H4 (cell line): Measurements from ENCODE around the gene CD247. TPM values are rescaled to one million over a fixed set of nuclear protein-coding genes. Genes with fewer than 3 reads are reported as not detected.

Experiments
- DNase-seq: peaks from one replicate; pipeline ENCODE4 v3.0.0-alpha.2; 2015; ENCODE audit warnings: low spot score
- total RNA-seq: library from RNA; depleted of rRNA; stranded (reverse); fragments of >200 nt; shearing (Covaris generic); gene quantifications from 2 replicates; pipeline ENCODE4 v1.2.3, GENCODE V29; 2014

Gene CD247
- total RNA-seq, 1 experiment from 2014 or later, result not detected

DNA sequence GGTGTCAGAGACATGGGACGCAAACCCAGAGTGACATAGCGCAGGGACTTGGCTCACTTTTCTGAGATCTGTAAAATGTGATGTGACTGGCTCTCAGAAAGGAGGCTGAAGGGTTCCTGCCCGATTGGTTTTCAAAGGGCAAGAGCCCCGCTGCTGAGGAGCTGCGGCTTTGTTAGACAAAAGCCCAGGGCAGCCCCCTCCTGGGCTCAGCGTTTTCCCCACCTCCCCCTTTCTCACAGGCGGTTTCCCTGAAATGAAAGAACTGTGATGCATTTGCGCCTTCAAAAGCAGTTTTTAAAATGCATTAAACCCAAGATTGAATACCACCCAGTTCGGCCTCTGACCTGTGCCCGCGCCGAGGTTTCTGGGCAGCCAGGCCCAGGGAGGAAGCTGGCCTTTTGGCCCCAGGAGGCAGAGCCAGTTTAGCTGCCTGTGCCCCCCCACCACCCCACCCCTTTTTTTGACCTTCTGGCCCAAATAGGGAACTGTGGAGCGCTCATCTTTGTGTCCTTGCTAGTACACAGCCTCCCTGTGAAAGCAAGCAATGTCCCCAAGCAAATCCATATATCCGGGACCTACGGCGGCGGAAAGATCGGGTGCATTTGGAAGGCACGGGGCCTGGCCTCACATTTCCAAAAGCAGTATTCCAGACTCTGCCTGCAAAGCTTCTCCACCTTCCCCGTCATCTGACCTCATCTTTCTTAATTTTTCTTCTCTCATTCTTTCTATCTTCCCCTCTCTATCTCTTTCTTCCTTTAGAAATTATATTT, 28.6 kb downstream of the CD247 start:
- DNase-seq, result no peak

- no peak for DNase-seq
These were observed 29.5 kb downstream of the CD247 start for GRCh38 chr1:167488786-167489185.

- no peak for DNase-seq
These were observed 30.7 kb downstream of the CD247 start for GRCh38 chr1:167487614-167488013.

DNA sequence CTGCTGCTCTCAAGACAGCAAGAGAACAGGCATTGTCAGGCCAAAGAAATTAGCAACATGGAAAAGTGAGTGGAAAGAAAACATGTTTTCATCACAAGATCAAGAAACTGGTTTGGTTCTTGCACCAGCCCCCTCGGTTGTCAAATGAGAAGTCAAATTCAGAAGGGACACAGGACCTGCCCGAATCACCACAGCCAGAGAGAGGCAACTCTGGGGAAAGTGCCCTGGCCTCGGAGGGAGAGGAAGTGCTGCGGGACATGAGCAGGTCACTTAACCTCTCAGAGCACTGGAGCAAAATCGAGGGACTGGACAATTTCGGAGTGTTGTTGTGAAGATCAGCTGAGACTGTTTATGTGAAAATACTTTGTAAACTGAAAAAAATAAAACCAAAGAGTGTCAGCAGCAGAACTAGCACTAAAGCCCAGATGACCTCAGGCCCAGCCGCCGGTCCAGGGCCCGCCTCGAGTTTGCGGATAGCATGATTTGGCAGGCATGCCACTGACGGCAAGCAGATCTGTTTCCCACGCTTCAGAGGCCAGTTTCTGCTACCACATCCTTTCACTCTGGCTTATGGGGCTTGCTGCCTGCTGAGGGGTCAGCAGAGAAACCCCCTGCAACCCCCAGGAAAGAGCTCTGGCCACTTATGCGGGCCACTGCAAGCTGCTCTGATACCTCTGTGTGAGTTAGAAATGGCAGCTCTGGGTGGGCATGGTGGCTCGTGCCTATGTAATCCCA, 32.1 kb downstream of the CD247 start:
- DNase-seq, result no peak

- no peak for DNase-seq
These were observed 33.4 kb downstream of the CD247 start for GRCh38 chr1:167484726-167485502.

DNA sequence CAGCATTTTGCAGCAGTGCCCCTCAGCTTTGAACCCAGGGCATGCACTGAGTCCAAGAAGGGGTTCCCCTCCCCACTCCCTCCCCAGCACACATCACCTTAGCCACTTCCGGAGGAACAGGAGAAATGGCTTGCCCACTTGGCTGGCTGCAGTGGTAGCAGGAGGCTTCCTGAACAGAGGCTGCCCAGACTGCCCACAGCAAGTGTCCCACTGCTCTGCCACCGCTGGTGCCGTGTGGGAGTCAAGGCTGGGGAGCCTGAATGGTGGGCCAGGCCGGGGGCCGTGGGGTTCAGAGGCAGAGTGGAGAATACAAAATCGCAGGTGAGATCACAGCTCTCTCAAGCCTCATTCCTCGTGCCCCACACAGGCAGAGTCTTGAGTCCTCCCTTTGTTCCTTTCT, 34.5 kb downstream of the CD247 start:
- no peak for DNase-seq

DNA sequence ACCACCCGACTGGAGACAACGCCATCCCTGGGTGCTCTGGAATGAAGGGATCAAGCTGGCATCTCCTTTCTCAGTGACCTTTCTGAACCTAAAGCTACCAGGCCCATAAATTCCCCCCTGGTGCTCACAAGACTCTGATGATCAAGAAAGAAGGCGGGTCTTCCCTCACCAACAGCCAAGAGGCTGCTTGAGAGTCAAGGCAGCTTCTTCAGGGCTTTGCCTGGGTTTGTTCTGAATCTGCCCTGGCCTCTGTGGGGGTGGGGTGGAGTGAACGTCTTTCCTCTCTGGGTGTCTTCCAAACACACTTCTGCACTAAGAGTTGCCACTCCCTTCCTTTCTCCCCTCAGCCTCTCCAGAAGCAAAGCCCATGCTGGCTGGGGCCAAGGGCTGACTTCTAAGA, 36.1 kb downstream of the CD247 start:
- no peak for DNase-seq

- no peak for DNase-seq
These were observed 38.9 kb downstream of the CD247 start for GRCh38 chr1:167479331-167479979.

DNA sequence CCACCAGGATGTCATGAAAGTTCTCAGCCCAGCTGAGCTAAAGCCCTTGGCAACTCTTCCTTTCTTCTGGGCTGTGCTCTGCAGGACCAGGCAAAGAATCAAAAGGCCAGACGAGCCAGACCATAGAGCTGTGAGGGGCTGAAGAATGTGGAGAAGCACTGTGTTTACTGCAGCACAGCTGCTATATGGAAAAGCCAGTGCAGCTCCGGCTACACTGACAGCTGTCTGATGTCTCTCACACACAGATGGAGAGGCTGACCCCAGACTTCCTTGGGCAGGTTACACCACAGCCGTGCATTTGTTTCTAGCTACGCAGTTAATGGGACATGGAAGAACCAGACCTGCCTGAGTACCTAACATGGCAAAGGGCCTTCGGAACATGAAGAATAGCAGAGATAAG, 40.3 kb downstream of the CD247 start:
- DNase-seq, result no peak

DNA sequence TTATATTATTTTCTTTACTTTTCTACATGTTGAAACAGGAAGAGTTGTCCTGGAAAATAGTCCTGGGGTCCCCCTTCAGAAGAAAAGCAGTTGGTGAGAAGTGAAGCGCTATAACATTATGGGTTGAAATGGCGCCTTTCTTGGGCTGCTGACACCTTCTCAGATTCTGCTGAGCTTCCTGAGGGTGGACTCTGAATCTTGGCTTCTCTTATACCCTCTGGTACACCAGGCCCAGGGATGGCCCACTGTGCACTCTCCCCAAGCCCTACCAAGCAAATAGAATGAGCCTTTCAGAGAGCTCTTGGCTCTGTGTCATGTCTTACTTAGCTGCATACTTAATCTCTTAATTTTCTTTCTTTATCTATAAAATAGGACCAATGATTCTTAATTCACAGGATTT, 42.3 kb downstream of the CD247 start:
- DNase-seq, result no peak

DNA sequence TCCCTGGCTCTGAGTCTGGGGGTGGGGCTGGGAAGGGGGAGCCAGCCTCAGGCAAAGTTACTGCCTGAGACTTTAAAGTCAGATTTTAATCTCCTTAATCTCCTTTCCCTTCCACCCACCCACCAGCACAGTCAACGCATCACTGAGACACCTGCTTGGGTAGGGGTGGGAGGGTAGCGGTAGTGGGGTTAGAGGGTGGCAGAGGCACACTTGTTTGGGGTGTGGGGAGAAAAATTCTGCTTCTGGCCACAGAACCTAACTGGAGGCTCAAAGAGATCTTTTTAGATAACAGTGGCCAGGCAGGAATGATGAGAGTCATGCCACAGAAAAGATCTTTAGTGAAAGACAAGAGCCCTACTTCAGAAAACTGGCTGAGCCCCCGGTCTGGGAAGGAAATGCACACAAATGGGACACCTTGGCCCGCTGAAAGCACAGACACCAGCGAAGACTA, 44.1 kb downstream of the CD247 start:
- DNase-seq, result no peak

- DNase-seq, result no peak
These were observed 44.6 kb downstream of the CD247 start for GRCh38 chr1:167473761-167474160.

GRCh38 chr1:167472752-167473521, 45.4 kb downstream of the CD247 start:
- DNase-seq, result no peak

GRCh38 chr1:167471568-167471967, 46.8 kb downstream of the CD247 start:
- DNase-seq, result no peak

- no peak for DNase-seq
These were observed 48.9 kb downstream of the CD247 start for GRCh38 chr1:167469280-167469965.

GRCh38 chr1:167467752-167468151, 50.6 kb downstream of the CD247 start:
- no peak for DNase-seq

- DNase-seq, result no peak
These were observed 51.1 kb downstream of the CD247 start for GRCh38 chr1:167467126-167467710.

GRCh38 chr1:167465743-167466142, 52.6 kb downstream of the CD247 start:
- no peak for DNase-seq

GRCh38 chr1:167465018-167465417, 53.3 kb downstream of the CD247 start:
- DNase-seq, result no peak
